AG09319 (cell line): ENCODE measurements around the gene B9D2.
"Not testable (repeated sequence)": the region's sequence is repeated elsewhere in the genome, so short reads cannot be mapped to it uniquely, and the experiment has no call there.

ENCODE experiments used
- DNase-seq: peaks from one replicate; pipeline ENCODE4 v3.0.0-alpha.2; 2010; ENCODE audit warnings: low read depth; ENCODE audit errors: extremely low read depth
- TF ChIP-seq, protein P1 (sequence below): IDR thresholded peaks from 2 replicates; pipeline ENCODE4 v1.5.1; 2011; ENCODE audit warnings: low read depth, mild to moderate bottlenecking, inconsistent platforms, low read length, moderate library complexity

The B9D2 gene

GRCh38 chr19:41386442-41386841 is 22.5 kb upstream of the B9D2 start:
- DNase-seq: no peak
- TF ChIP-seq, protein P1, sequence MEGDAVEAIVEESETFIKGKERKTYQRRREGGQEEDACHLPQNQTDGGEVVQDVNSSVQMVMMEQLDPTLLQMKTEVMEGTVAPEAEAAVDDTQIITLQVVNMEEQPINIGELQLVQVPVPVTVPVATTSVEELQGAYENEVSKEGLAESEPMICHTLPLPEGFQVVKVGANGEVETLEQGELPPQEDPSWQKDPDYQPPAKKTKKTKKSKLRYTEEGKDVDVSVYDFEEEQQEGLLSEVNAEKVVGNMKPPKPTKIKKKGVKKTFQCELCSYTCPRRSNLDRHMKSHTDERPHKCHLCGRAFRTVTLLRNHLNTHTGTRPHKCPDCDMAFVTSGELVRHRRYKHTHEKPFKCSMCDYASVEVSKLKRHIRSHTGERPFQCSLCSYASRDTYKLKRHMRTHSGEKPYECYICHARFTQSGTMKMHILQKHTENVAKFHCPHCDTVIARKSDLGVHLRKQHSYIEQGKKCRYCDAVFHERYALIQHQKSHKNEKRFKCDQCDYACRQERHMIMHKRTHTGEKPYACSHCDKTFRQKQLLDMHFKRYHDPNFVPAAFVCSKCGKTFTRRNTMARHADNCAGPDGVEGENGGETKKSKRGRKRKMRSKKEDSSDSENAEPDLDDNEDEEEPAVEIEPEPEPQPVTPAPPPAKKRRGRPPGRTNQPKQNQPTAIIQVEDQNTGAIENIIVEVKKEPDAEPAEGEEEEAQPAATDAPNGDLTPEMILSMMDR: no peak

GRCh38 chr19:41384351-41384750 is 20.4 kb upstream of the B9D2 start:
- TF ChIP-seq, protein P1: no peak
- no peak for DNase-seq

DNA sequence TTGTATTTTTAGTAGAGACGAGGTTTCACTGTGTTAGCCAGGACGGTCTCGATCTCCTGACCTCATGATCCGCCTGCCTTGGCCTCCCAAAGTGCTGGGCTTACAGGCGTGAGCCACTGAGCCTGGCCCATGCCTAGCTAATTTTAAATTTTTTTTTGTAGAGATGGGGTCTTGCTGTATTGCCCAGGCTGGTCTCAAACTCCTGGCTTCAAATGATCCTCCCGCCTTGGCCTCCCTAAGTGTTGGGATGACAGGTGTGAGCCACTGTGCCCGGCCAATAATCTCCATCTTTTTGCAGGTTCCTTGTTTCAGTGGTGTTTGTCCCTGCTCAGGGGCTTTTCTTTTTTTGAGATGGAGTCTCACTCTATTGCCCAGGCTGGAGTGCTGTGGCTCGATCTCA is 17.6 kb upstream of the B9D2 start:
- not testable (repeated sequence) for DNase-seq

GRCh38 chr19:41377977-41378709 is 14.2 kb upstream of the B9D2 start:
- TF ChIP-seq, protein P1: no peak
- DNase-seq: no peak

- TF ChIP-seq, protein P1: no peak
- DNase-seq: no peak
Observed at GRCh38 chr19:41376998-41377365, 13.0 kb upstream of the B9D2 start.

- DNase-seq: no peak
- TF ChIP-seq, protein P1: no peak
Observed at GRCh38 chr19:41376241-41376997, 12.5 kb upstream of the B9D2 start, which contains the start of gene TMEM91. TSS of gene TMEM91 (plus strand) at chr19:41376533. CDS start at chr19:41378310, 1,777 bp downstream.

DNA sequence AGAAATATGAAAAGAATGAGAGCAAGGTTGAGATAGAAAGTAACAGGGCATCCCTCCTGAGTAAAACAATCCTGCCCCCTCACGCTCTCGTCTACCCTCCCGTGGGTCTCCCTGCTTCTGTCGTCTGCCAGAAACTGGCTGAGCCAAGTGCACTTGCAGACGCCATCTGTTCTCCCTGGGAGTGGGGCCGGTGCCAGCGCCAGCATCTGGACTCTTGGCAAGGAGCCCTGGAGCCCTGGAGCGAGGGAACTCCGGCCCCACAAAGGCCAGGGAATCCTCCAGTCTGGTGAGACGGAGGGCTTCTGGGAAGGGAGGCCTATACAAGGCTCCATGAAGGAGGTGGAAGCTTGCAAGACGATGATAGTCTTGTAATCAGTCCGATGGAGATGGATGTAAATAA is 10.0 kb upstream of the B9D2 start:
- TF ChIP-seq, protein P1: no peak
- peak; percentile 84 for DNase-seq
